ENCODE data around the gene MPC1L. TPM values are rescaled to one million over a fixed set of nuclear protein-coding genes. Genes with fewer than 3 reads are reported as not detected.

MPC1L gene
- total and polyA plus RNA-seq, 12 donors = not detected

DNA sequence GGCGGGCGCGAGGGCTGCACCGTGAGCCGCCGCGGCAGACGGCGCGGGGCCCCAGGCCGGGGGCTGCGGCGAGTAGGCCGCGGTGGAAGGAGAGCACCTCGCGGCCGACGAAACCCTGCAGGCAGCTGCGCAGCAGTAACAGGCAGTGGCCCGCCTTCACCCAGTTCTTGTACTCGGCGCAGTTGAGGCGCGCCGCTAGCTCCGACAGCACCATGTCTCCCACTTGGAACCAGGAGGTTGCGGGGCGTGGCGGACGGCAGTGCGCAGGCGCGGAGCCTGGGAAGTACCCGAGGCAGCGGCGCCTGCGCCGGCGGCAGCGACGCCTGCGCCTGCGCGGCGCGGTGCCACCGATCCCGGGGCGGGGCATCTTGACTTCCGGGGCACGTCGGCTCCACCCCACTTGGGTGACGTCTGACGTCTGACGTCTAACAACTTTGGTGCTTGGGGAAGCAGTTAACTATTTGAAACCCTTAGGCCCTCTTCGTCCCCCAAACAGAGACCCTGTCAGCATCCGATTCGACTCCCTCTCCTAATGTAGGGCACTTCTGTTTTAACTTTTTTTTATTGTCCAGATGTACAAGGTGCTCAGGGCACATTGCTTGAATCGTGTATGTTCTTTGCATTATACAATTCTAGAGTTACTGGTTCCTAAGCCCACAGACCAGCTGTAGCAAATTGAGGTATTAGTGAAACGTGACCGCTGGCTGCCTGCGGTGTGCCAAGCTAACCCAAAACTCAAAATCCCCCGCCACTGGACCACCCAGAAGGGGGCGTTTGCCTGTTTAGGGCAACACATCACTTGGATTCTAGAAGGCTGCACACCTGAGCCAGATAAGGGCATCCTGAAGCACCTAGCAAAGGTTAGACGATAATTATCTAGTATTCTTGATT, 24.3 kb downstream of the MPC1L start, which contains the start of gene CXorf38:
CXorf38 (minus strand) TSS at position 255 of the 891 bp plus-strand sequence; CDS start at position 214, 41 bp downstream.
- peak within 1 kb of the TSS; percentile 67 to 88 (median 78) for H3K4me3 ChIP-seq
- peak within 1 kb of the TSS; percentile 54 to 91 (median 82) for H3K27ac ChIP-seq
- H3K36me3 ChIP-seq = peaks cover 0 to 19% (median 0%) of the 10 kb centered on the region in 9 donors
- no peaks in the 10 kb centered on the region for H3K9me3 ChIP-seq
- intact Hi-C loops (cut with DNase I) = loop anchor here in 5 of 10 donors (2.0 to 10.0 kb wide), 3 partner anchors 103 to 470 kb away; no protein-coding TSS in a partner anchor
- H3K27me3 ChIP-seq = peaks cover 0 to 12% (median 0%) of the 10 kb centered on the region in 7 donors
- TF ChIP-seq, protein P1, sequence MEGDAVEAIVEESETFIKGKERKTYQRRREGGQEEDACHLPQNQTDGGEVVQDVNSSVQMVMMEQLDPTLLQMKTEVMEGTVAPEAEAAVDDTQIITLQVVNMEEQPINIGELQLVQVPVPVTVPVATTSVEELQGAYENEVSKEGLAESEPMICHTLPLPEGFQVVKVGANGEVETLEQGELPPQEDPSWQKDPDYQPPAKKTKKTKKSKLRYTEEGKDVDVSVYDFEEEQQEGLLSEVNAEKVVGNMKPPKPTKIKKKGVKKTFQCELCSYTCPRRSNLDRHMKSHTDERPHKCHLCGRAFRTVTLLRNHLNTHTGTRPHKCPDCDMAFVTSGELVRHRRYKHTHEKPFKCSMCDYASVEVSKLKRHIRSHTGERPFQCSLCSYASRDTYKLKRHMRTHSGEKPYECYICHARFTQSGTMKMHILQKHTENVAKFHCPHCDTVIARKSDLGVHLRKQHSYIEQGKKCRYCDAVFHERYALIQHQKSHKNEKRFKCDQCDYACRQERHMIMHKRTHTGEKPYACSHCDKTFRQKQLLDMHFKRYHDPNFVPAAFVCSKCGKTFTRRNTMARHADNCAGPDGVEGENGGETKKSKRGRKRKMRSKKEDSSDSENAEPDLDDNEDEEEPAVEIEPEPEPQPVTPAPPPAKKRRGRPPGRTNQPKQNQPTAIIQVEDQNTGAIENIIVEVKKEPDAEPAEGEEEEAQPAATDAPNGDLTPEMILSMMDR (IDR thresholded peaks at IDR 0.05) = no peak
- peaks cover 0 to 46% (median 26%) of the 10 kb centered on the region in 9 donors for H3K4me1 ChIP-seq
- DNase-seq (peak; percentile 87 to 92), ATAC-seq (peak; percentile 77 to 94 (median 88))
- WGBS, 2 donors = 2 to 3% methylated on average over 24 to 59 of the region's 66 CpGs

- ATAC-seq (no peak), DNase-seq (peak; percentile 15 to 55)
- peaks cover 0 to 8% (median 5%) of the 10 kb centered on the region in 9 donors for H3K4me1 ChIP-seq
- intact Hi-C loops (cut with DNase I) = loop anchor here in 7 of 10 donors (5.0 to 10.0 kb wide), 4 partner anchors 141 to 603 kb away; no protein-coding TSS in a partner anchor
- TF ChIP-seq, protein P1 (IDR thresholded peaks at IDR 0.05) = peak; percentile 44 to 88 (median 68)
- H3K9me3 ChIP-seq = no peaks in the 10 kb centered on the region
- peaks cover 0 to 52% (median 4%) of the 10 kb centered on the region in 9 donors for H3K36me3 ChIP-seq
- no peak overlapping the region for H3K4me3 ChIP-seq
- WGBS, 2 donors = 0 to 7% methylated on average over 3 of the region's 3 CpGs
- peaks cover 0 to 47% (median 0%) of the 10 kb centered on the region in 7 donors for H3K27me3 ChIP-seq
- no peak overlapping the region for H3K27ac ChIP-seq
Observed at GRCh38 chrX:40651620-40652223, 28.5 kb downstream of the MPC1L start.

- Histone ChIP-seq H3K9me3 (no peaks in the 10 kb centered on the region), H3K4me3 (no peak overlapping the region), H3K36me3 (peaks cover 0 to 61% (median 4%) of the 10 kb centered on the region in 9 donors), H3K4me1 (peaks cover 0 to 6% (median 4%) of the 10 kb centered on the region in 9 donors), H3K27me3 (peaks cover 0 to 56% (median 0%) of the 10 kb centered on the region in 7 donors), H3K27ac (no peak overlapping the region)
- DNase-seq (no peak), ATAC-seq (no peak)
- intact Hi-C loops (cut with DNase I) = loop anchor here in 7 of 10 donors (5.0 to 10.0 kb wide), 4 partner anchors 140 to 602 kb away; no protein-coding TSS in a partner anchor
- TF ChIP-seq, protein P1 (IDR thresholded peaks at IDR 0.05) = no peak
- WGBS, 2 donors = 75 to 84% methylated on average over 1 of the region's 1 CpG
Observed at GRCh38 chrX:40652664-40653063, 29.4 kb downstream of the MPC1L start.

DNA sequence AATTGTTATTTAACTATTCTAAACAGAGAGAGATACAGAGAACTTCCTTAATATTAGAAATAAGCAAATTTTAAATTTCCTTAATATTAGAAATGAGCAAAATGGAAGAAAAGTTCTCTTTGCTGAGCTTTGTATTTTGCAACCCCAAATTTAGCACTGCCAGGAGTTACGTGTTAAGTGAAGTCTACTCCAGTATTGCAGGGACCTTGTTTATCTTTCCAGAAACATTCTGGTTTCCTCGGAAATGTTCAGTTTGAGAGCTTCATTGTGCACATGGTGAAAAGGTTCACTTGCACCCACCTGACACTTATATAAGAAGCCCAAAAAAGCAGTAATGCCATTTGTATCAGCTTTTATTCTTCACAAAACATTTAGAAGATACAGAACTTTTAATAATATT, 30.3 kb downstream of the MPC1L start:
- 61% methylated on average over 2 of the region's 2 CpGs for WGBS, 2 donors
- H3K27ac ChIP-seq = no peak overlapping the region

More for the DNA sequence above, 30.3 kb downstream of the MPC1L start:
- peaks cover 0 to 70% (median 4%) of the 10 kb centered on the region in 9 donors for H3K36me3 ChIP-seq
- H3K4me3 ChIP-seq = no peak overlapping the region
- TF ChIP-seq, protein P1 (IDR thresholded peaks at IDR 0.05) = no peak
- intact Hi-C loops (cut with DNase I) = loop anchor here in 7 of 10 donors (5.0 to 10.0 kb wide), 4 partner anchors 139 to 601 kb away; no protein-coding TSS in a partner anchor
- H3K4me1 ChIP-seq = no peaks in the 10 kb centered on the region
- DNase-seq = no peak
- no peak for ATAC-seq
- no peaks in the 10 kb centered on the region for H3K9me3 ChIP-seq
- H3K27me3 ChIP-seq = peaks cover 0 to 61% (median 0%) of the 10 kb centered on the region in 7 donors
